Stimulated activated CD8-positive, alpha-beta memory T cell treated with anti-CD3 and anti-CD28 coated beads, Interleukin-15, amount 100 ng/mL, for 24 hours (primary cell): ENCODE results near the gene ST3GAL3.
A peak's percentile ranks its signal among the peaks of the same experiment; 100 is the strongest.

Experiments used
- DNase-seq: peaks from one replicate; pipeline ENCODE4 v3.0.0-alpha.2; 2020; ENCODE audit warnings: low read depth

ST3GAL3 gene

GRCh38 chr1:43942411-43942810 is 235.1 kb downstream of the ST3GAL3 start:
- DNase-seq = no peak

- no peak for DNase-seq
Measured at GRCh38 chr1:43944860-43945259, 237.5 kb downstream of the ST3GAL3 start.

GRCh38 chr1:43945674-43946235 is 238.4 kb downstream of the ST3GAL3 start:
- no peak for DNase-seq

- DNase-seq = peak; percentile 80
Measured at GRCh38 chr1:43946236-43947060, 239.1 kb downstream of the ST3GAL3 start, which contains the start of gene IPO13. IPO13 (plus strand) TSS chr1:43946950; CDS start chr1:43947601, 651 bp downstream.

GRCh38 chr1:43947061-43947873 is 239.9 kb downstream of the ST3GAL3 start:
- no peak for DNase-seq

GRCh38 chr1:43947874-43948437 is 240.6 kb downstream of the ST3GAL3 start:
- DNase-seq = no peak

- DNase-seq = no peak
Measured at GRCh38 chr1:43949678-43950077, 242.3 kb downstream of the ST3GAL3 start.

- no peak for DNase-seq
Measured at GRCh38 chr1:43951021-43951985, 244.0 kb downstream of the ST3GAL3 start.

GRCh38 chr1:43952731-43953346 is 245.5 kb downstream of the ST3GAL3 start:
- DNase-seq = no peak

- DNase-seq = no peak
Measured at GRCh38 chr1:43953361-43953760, 246.0 kb downstream of the ST3GAL3 start.

GRCh38 chr1:43954036-43954435 is 246.7 kb downstream of the ST3GAL3 start:
- no peak for DNase-seq

- DNase-seq = no peak
Measured at GRCh38 chr1:43956234-43956633, 248.9 kb downstream of the ST3GAL3 start.

GRCh38 chr1:43957407-43958040 is 250.2 kb downstream of the ST3GAL3 start:
- DNase-seq = no peak

GRCh38 chr1:43958351-43959255 is 251.3 kb downstream of the ST3GAL3 start:
- no peak for DNase-seq

GRCh38 chr1:43960798-43961197 is 253.5 kb downstream of the ST3GAL3 start:
- no peak for DNase-seq

- DNase-seq = no peak
Measured at GRCh38 chr1:43961692-43962091, 254.4 kb downstream of the ST3GAL3 start.

GRCh38 chr1:43962324-43962723 is 255.0 kb downstream of the ST3GAL3 start:
- DNase-seq = no peak

- DNase-seq = no peak
Measured at GRCh38 chr1:43963006-43963405, 255.7 kb downstream of the ST3GAL3 start.

- DNase-seq = no peak
Measured at GRCh38 chr1:43963890-43964289, 256.6 kb downstream of the ST3GAL3 start.
